GM12801 (cell line): ENCODE results near the gene MTMR11.

Experiments
- TF ChIP-seq, protein P1 (sequence below): IDR thresholded peaks from one replicate; pipeline ENCODE4 v1.5.1; 2011; ENCODE audit warnings: control low read depth; ENCODE audit not compliant: insufficient read length; ENCODE audit errors: extremely low read depth

Gene MTMR11

GRCh38 chr1:149933208-149933607 is 3.5 kb downstream of the MTMR11 start:
- TF ChIP-seq, protein P1, sequence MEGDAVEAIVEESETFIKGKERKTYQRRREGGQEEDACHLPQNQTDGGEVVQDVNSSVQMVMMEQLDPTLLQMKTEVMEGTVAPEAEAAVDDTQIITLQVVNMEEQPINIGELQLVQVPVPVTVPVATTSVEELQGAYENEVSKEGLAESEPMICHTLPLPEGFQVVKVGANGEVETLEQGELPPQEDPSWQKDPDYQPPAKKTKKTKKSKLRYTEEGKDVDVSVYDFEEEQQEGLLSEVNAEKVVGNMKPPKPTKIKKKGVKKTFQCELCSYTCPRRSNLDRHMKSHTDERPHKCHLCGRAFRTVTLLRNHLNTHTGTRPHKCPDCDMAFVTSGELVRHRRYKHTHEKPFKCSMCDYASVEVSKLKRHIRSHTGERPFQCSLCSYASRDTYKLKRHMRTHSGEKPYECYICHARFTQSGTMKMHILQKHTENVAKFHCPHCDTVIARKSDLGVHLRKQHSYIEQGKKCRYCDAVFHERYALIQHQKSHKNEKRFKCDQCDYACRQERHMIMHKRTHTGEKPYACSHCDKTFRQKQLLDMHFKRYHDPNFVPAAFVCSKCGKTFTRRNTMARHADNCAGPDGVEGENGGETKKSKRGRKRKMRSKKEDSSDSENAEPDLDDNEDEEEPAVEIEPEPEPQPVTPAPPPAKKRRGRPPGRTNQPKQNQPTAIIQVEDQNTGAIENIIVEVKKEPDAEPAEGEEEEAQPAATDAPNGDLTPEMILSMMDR, result no peak

GRCh38 chr1:149932474-149932873 is 4.2 kb downstream of the MTMR11 start:
- TF ChIP-seq, protein P1, result no peak

- TF ChIP-seq, protein P1, result no peak
Measured at GRCh38 chr1:149931212-149931790, 5.4 kb downstream of the MTMR11 start.

GRCh38 chr1:149929856-149930255 is 6.8 kb downstream of the MTMR11 start:
- TF ChIP-seq, protein P1, result no peak

DNA sequence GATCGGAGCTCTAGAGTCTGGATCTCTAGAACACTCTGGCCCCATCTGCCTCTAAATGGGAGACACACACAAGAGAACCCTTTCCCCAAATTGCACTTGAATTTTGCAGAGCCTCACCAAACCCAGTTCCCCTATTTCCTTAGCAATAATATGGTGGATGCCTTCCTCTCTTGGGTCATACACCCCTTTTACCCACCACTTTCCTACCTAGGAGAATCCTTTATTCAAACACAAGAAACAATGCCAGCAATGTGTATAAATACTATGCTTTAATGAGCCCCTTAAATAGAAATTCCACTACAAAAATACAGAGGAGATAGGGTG is 8.3 kb downstream of the MTMR11 start:
- TF ChIP-seq, protein P1, result no peak

- TF ChIP-seq, protein P1, result no peak
Measured at GRCh38 chr1:149927563-149928400, 8.9 kb downstream of the MTMR11 start, which contains the start of gene SF3B4. SF3B4 (minus strand) TSS chr1:149927803; CDS start chr1:149927759, 44 bp downstream.

- TF ChIP-seq, protein P1, result no peak
Measured at GRCh38 chr1:149927056-149927562, 9.6 kb downstream of the MTMR11 start.
